H1 (cell line): ENCODE results near the gene ADK. TPM values are rescaled to one million over a fixed set of nuclear protein-coding genes. Genes with fewer than 3 reads are reported as not detected.

Source experiments
- CTCF ChIA-PET: fragments of 300-600 bp; sonication (Branson Sonifier 250); formaldehyde crosslinking; loops from one replicate; lab custom pipeline; 2021; ENCODE audit not compliant: partially characterized antibody; lab: Charles Lee
- POLR2A ChIA-PET: fragments of 300-600 bp; sonication (Branson Sonifier 250); formaldehyde crosslinking; loops from one replicate; lab custom pipeline; 2021; ENCODE audit warnings: inconsistent platforms; ENCODE audit not compliant: partially characterized antibody; lab: Charles Lee
- DNase-seq, 2 experiments: peaks; one replicate each; pipeline versions ENCODE4 v3.0.0 to v3.0.0-alpha.2; 2010 to 2022; ENCODE audit warnings: low spot score in 2 of 2, low read depth in 1 of 2, mixed read lengths in 1 of 2
- FAIRE-seq: peaks from 2 replicates; lab custom pipeline; 2011; peaks lifted over from hg19 to GRCh38; lab: Jason Lieb, UNC
- H2AFZ ChIP-seq: 2 replicates; pipeline ENCODE4 v1.8.1; 2012; ENCODE audit warnings: low read length, inconsistent platforms
- H2AK5ac ChIP-seq: 2 replicates; pipeline ENCODE4 v1.6.1; 2013; ENCODE audit warnings: low read depth, low read length
- H2BK120ac ChIP-seq: replicated peaks from 2 replicates; pipeline ENCODE3; 2013; ENCODE audit warnings: low read depth, low read length, inconsistent platforms
- H2BK12ac ChIP-seq: 2 replicates; pipeline ENCODE4 v1.6.1; 2013; ENCODE audit warnings: low read depth, low read length
- H2BK15ac ChIP-seq: 2 replicates; pipeline ENCODE4 v1.6.1; 2013; ENCODE audit warnings: low read length
- H2BK20ac ChIP-seq: 2 replicates; pipeline ENCODE4 v1.6.1; 2013; ENCODE audit warnings: low read length
- H2BK5ac ChIP-seq: 2 replicates; pipeline ENCODE4 v1.6.1; 2013; ENCODE audit warnings: low read depth, low read length
- H3K14ac ChIP-seq: 2 replicates; pipeline ENCODE4 v1.6.1; 2013; ENCODE audit warnings: inconsistent platforms; ENCODE audit not compliant: insufficient read length
- H3K18ac ChIP-seq: 2 replicates; pipeline ENCODE4 v1.6.1; 2013; ENCODE audit warnings: low read length; ENCODE audit errors: extremely low read depth
- H3K23ac ChIP-seq: 2 replicates; pipeline ENCODE4 v1.6.1; 2013; ENCODE audit warnings: inconsistent platforms; ENCODE audit not compliant: insufficient read length
- H3K23me2 ChIP-seq: 2 replicates; pipeline ENCODE4 v1.6.1; 2013; ENCODE audit warnings: low read depth, low read length
- H3K27ac ChIP-seq: 2 replicates; pipeline ENCODE4 v1.6.1; 2011; ENCODE audit warnings: low read depth, low read length, inconsistent platforms
- H3K27me3 ChIP-seq, 4 experiments: replicated peaks in 1 of 4; 1 replicate in 1 of 4; 2 replicates in 3 of 4; pipeline versions ENCODE4 v1.6.1 to v1.8.1; 2011 to 2013; ENCODE audit warnings: low read length in 3 of 4, mild to moderate bottlenecking in 3 of 4, inconsistent platforms in 2 of 4, mixed read lengths in 2 of 4, moderate library complexity in 1 of 4; ENCODE audit not compliant: control insufficient read depth in 3 of 4, insufficient read depth in 3 of 4; ENCODE audit errors: extremely low read depth in 1 of 4
- H3K36me3 ChIP-seq, 4 experiments: 2 replicates each; pipeline versions ENCODE4 v1.6.1 to v1.8.1; 2011 to 2013; ENCODE audit warnings: mild to moderate bottlenecking in 4 of 4, low read length in 3 of 4, moderate library complexity in 2 of 4, control low read depth in 1 of 4, inconsistent platforms in 1 of 4; ENCODE audit not compliant: insufficient read depth in 4 of 4, control insufficient read depth in 2 of 4
- H3K4ac ChIP-seq: replicated peaks from 2 replicates; pipeline ENCODE3; 2013; ENCODE audit warnings: low read length, low read depth, mixed read lengths, inconsistent platforms; ENCODE audit not compliant: insufficient read length
- H3K4me1 ChIP-seq, 4 experiments: replicated peaks in 1 of 4; 1 replicate in 1 of 4; 2 replicates in 3 of 4; pipeline versions ENCODE4 v1.6.1 to v1.8.1; 2011 to 2013; ENCODE audit warnings: low read length in 3 of 4, inconsistent platforms in 2 of 4, mixed read lengths in 1 of 4; ENCODE audit not compliant: insufficient read depth in 4 of 4, control insufficient read depth in 3 of 4
- H3K4me2 ChIP-seq, 2 experiments: 2 replicates each; pipeline versions ENCODE4 v1.6.1 to v1.8.1; 2011 to 2013; ENCODE audit warnings: low read depth in 2 of 2, low read length in 2 of 2, control low read depth in 1 of 2, inconsistent platforms in 1 of 2, mild to moderate bottlenecking in 1 of 2; ENCODE audit not compliant: insufficient read depth in 1 of 2
- H3K4me3 ChIP-seq, 4 experiments: fragments of 200-600, 300-600 bp in 1 of 4; sonication (generic), shearing (Covaris generic), sonication (Bioruptor Twin) in 1 of 4; 2 replicates each; pipeline versions ENCODE4 v1.5.1 to v1.8.1; 2011 to 2016; ENCODE audit warnings: low read length in 4 of 4, low read depth in 3 of 4, control low read depth in 2 of 4, inconsistent platforms in 2 of 4, mild to moderate bottlenecking in 2 of 4, mixed read lengths in 1 of 4, moderate library complexity in 1 of 4; ENCODE audit not compliant: insufficient read depth in 2 of 4; ENCODE audit errors: extremely low read depth in 1 of 4
- H3K56ac ChIP-seq: replicated peaks from 2 replicates; pipeline ENCODE3; 2013; ENCODE audit warnings: low read depth, mild to moderate bottlenecking, mixed read lengths, low read length, inconsistent platforms; ENCODE audit not compliant: insufficient read length
- H3K79me1 ChIP-seq: 2 replicates; pipeline ENCODE4 v1.6.1; 2013; ENCODE audit warnings: low read depth, low read length, control low read depth
- H3K79me2 ChIP-seq, 2 experiments: 2 replicates each; pipeline versions ENCODE4 v1.6.1 to v1.8.1; 2012 to 2013; ENCODE audit warnings: low read length in 2 of 2, mild to moderate bottlenecking in 2 of 2, inconsistent platforms in 1 of 2; ENCODE audit not compliant: insufficient read depth in 2 of 2, control insufficient read depth in 1 of 2
- H3K9ac ChIP-seq, 4 experiments: replicated peaks in 1 of 4; 1 replicate in 1 of 4; 2 replicates in 3 of 4; pipeline versions ENCODE4 v1.6.1 to v1.8.1; 2011 to 2013; ENCODE audit warnings: low read depth in 3 of 4, low read length in 3 of 4, control low read depth in 2 of 4, mild to moderate bottlenecking in 2 of 4, moderate library complexity in 2 of 4, inconsistent platforms in 1 of 4; ENCODE audit errors: extremely low read depth in 1 of 4
- H3K9me3 ChIP-seq, 2 experiments: 2 replicates each; pipeline versions ENCODE4 v1.6.1 to v1.8.1; 2012 to 2013; ENCODE audit warnings: mild to moderate bottlenecking in 2 of 2, moderate library complexity in 2 of 2, control low read depth in 1 of 2, inconsistent platforms in 1 of 2, low read depth in 1 of 2, low read length in 1 of 2, mixed read lengths in 1 of 2; ENCODE audit not compliant: insufficient read depth in 2 of 2
- H4K20me1 ChIP-seq, 2 experiments: replicated peaks in 1 of 2; 2 replicates each; pipeline versions ENCODE3 to v1.8.1; 2011 to 2013; ENCODE audit warnings: inconsistent platforms in 2 of 2, low read length in 2 of 2, mild to moderate bottlenecking in 1 of 2; ENCODE audit not compliant: insufficient read depth in 2 of 2, control insufficient read depth in 1 of 2
- H4K5ac ChIP-seq: 2 replicates; pipeline ENCODE4 v1.6.1; 2013; ENCODE audit warnings: low read length, low read depth, mixed read lengths, inconsistent platforms; ENCODE audit not compliant: insufficient read length
- H4K8ac ChIP-seq: 2 replicates; pipeline ENCODE4 v1.8.0; 2013; ENCODE audit warnings: mild to moderate bottlenecking, moderate library complexity, low read length, inconsistent platforms; ENCODE audit not compliant: insufficient read depth; ENCODE audit errors: extremely low read depth
- H4K91ac ChIP-seq: replicated peaks from 2 replicates; pipeline ENCODE3; 2013; ENCODE audit warnings: low read length, mixed read lengths, inconsistent platforms; ENCODE audit not compliant: insufficient read length
- BACH1 ChIP-seq: IDR thresholded peaks from 2 replicates; pipeline ENCODE4 v1.6.1; 2012; ENCODE audit warnings: low read length, improper control_type of control experiment
- CTBP2 ChIP-seq: IDR thresholded peaks from 2 replicates; pipeline ENCODE4 v1.7.0; 2011; ENCODE audit warnings: borderline replicate concordance, mild to moderate bottlenecking, moderate library complexity, mixed read lengths, low read length; ENCODE audit not compliant: insufficient read depth, insufficient read length
- GABPA ChIP-seq: IDR thresholded peaks from 2 replicates; pipeline ENCODE4 v1.6.1; 2011; ENCODE audit warnings: mild to moderate bottlenecking, low read length, moderate library complexity, borderline replicate concordance; ENCODE audit not compliant: insufficient read depth
- PHF8 ChIP-seq: fragments of 200-600 bp; sonication (generic); conservative IDR thresholded peaks from 2 replicates; pipeline ENCODE4 v1.7.1; 2012; ENCODE audit warnings: low read depth, mild to moderate bottlenecking, inconsistent platforms, low read length, moderate library complexity
- POU5F1 ChIP-seq: IDR thresholded peaks from 2 replicates; pipeline ENCODE4 v1.6.1; 2011; ENCODE audit warnings: low read depth, mild to moderate bottlenecking, low read length, moderate library complexity
- SUZ12 ChIP-seq: fragments of 200-600 bp; sonication (generic); IDR thresholded peaks from 2 replicates; pipeline ENCODE4 v1.6.1; 2012; ENCODE audit warnings: mild to moderate bottlenecking, inconsistent platforms, low read length, moderate library complexity, mixed read lengths
- polyA plus RNA-seq, 7 experiments: library from polyadenylated mRNA; depleted of rRNA in 3 of 7; stranded (reverse) in 5 of 7; unstranded in 2 of 7; fragments of >200 nt in 5 of 7; fragments of 200-250 nt in 2 of 7; gene quantifications; 1 replicate in 5 of 7; 2 replicates in 1 of 7; 4 replicates in 1 of 7; pipeline versions ENCODE4 v1.2.1 to v1.2.3, GENCODE V29; 2011 to 2013; ENCODE audit warnings: missing spikeins in 2 of 7, mixed read lengths in 2 of 7
- total RNA-seq: library from RNA; stranded (reverse); fragmentation: NEBNext Ultra II Directional; extraction: Animal tissue kit (Norgen Biotek cat#: 25700); gene quantifications from 2 replicates; pipeline ENCODE4 v1.2.1, GENCODE V29; 2021

Gene ADK
- total and polyA plus RNA-seq, 2 of the 8 experiments (the other 6 are each of a cell fraction or from before 2014, with no cell fraction given): 12.3 to 42.4 TPM

GRCh38 chr10:74450602-74451001, 299.6 kb downstream of the ADK start:
- CTCF ChIA-PET: no interaction called here

More at GRCh38 chr10:74450602-74451001, 299.6 kb downstream of the ADK start:
- Histone ChIP-seq H3K4me2 (no peak overlapping the region), H3K18ac (no peak overlapping the region), H3K27ac (no peak overlapping the region), H3K23me2 (no peaks in the 10 kb centered on the region), H3K23ac (no peak overlapping the region), H2AFZ (no peak overlapping the region), H3K79me1 (no peaks in the 10 kb centered on the region), H2AK5ac (no peak overlapping the region), H2BK12ac (no peak overlapping the region), H2BK20ac (no peak overlapping the region), H4K5ac (no peak overlapping the region), H2BK5ac (no peak overlapping the region), H3K56ac (no peak overlapping the region), H3K9me3 (no peaks in the 10 kb centered on the region), H3K4me1 (peaks cover 0 to 2% (median 0%) of the 10 kb centered on the region in 4 experiments; a peak in 1 of 7 replicates), H3K4me3 (no peak overlapping the region), H2BK120ac (no peak overlapping the region), H3K36me3 (no peaks in the 10 kb centered on the region), H3K4ac (no peak overlapping the region), H4K8ac (no peak overlapping the region), H3K14ac (no peak overlapping the region), H2BK15ac (no peak overlapping the region), H4K91ac (no peak overlapping the region), H3K79me2 (no peaks in the 10 kb centered on the region), H3K27me3 (no peaks in the 10 kb centered on the region), H4K20me1 (no peaks in the 10 kb centered on the region), H3K9ac (no peak overlapping the region)
- POLR2A ChIA-PET: interaction anchor here (0.6 kb wide), 1 partner anchor 644 kb away, joined by 3 read pairs; no protein-coding TSS in a partner anchor
- DNase-seq (no peak), FAIRE-seq (no peak)
- TF ChIP-seq CTBP2: no peak
- no peak for TF ChIP-seq PHF8
- no peak for TF ChIP-seq SUZ12
- no peak for TF ChIP-seq POU5F1
- no peak for TF ChIP-seq GABPA
- TF ChIP-seq BACH1: no peak
